ENCODE data around the gene APAF1.
A peak's percentile ranks its signal among the peaks of the same experiment; 100 is the strongest.
"Not testable (repeated sequence)": the region's sequence is repeated elsewhere in the genome, so short reads cannot be mapped to it uniquely, and the experiment has no call there.

Gene APAF1

DNA sequence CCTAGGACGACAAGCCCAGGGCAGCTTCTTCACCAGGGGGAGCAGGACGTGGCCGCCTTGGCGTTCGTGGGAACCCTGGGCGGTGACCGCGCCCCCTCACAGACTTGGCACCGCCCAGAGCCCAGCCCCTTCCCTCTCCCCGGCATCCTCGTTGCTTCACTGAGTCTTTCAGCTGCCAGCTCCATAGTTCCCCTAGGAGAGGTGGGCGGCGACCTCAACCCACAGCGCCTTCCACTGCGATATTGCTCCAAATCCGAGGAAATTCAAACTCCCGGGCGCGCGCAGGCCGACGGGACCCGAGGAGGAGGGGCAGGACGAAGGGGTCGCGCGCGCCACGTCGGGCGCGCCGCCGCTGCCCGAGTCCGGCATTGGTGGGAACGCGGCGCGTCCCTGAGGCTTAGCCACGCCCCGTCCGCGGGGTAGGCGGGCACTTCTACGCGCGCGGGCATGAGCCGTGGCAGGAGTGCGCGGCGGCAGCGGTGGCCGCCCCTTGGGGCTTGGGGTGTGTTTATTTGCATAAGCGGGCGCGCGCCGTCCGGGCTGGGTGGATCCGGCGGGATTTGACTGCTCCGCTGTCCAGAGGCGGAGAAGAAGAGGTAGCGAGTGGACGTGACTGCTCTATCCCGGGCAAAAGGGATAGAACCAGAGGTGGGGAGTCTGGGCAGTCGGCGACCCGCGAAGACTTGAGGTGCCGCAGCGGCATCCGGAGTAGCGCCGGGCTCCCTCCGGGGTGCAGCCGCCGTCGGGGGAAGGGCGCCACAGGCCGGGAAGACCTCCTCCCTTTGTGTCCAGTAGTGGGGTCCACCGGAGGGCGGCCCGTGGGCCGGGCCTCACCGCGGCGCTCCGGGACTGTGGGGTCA, at the start of gene APAF1, which contains the start of gene IKBIP:
APAF1 (plus strand) TSS at position 579 of the 860 bp plus-strand sequence. CDS start 3,070 bp downstream, outside the sequence.
IKBIP (minus strand) TSS at position 77 of the 860 bp plus-strand sequence. CDS start 87 bp downstream, outside the sequence.
- DNase-seq (ENCODE audit: low read depth, low spot score), result peak; percentile 94

GRCh38 chr12:98597313-98597712, 47.8 kb upstream of the APAF1 start:
- DNase-seq (ENCODE audit: low read depth, low spot score), result not testable (repeated sequence)

- no peak for DNase-seq (ENCODE audit: low read depth, low spot score)
Measured at GRCh38 chr12:98601924-98602323, 43.2 kb upstream of the APAF1 start.

- DNase-seq (ENCODE audit: low read depth, low spot score), result no peak
Measured at GRCh38 chr12:98606359-98606988, 38.6 kb upstream of the APAF1 start.

GRCh38 chr12:98610596-98610995, 34.5 kb upstream of the APAF1 start:
- no peak for DNase-seq (ENCODE audit: low read depth, low spot score)

DNA sequence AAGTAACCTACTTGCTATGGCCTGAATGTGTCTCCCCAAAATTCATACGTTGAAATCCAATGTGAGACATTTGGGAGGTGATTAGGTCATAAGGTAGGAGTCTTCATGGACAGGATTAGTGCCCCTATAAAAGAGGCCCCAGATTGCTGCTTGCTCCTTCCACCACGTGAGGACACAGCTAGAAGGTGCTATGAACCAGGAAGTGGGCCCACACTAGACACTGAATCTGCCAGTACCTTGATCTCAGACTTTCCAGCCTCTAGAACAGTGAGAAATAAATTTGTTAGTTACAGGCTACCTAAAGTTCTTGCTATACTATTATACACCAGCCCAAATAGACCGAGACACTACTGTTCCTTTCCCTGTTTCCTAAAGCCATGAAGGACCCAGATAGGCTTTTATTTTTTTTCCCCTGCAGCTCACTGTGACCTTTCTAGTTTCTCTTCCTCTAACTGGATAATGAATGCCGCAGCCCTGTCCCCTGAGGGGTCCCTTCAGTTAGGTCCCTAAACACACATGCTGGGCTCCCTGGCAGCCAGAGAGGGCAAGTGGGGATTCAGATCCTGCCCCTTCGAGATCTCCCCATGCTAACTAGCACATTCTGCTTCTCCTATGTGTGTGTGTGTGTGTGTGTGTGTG, 32.3 kb upstream of the APAF1 start:
- no peak for DNase-seq (ENCODE audit: low read depth, low spot score)

DNA sequence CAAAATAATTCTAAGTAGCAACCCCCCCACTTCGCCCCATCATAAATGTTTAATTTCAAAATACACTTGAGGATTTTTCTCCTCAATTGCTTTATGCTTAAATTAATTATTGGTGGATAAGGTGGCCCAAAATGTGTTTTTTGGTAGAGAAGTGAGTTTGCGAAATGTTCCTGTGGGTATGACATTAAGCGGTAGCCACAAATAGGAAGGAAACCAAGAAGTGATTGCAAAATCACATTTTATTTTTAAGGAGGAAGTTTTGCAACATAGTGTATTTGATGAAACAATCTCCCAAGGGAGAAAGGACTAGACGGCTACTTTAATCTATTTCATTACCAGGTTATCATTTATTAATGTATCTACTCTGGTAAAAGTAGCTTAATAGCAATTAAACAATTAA, 26.1 kb upstream of the APAF1 start:
- DNase-seq (ENCODE audit: low read depth, low spot score), result no peak

DNA sequence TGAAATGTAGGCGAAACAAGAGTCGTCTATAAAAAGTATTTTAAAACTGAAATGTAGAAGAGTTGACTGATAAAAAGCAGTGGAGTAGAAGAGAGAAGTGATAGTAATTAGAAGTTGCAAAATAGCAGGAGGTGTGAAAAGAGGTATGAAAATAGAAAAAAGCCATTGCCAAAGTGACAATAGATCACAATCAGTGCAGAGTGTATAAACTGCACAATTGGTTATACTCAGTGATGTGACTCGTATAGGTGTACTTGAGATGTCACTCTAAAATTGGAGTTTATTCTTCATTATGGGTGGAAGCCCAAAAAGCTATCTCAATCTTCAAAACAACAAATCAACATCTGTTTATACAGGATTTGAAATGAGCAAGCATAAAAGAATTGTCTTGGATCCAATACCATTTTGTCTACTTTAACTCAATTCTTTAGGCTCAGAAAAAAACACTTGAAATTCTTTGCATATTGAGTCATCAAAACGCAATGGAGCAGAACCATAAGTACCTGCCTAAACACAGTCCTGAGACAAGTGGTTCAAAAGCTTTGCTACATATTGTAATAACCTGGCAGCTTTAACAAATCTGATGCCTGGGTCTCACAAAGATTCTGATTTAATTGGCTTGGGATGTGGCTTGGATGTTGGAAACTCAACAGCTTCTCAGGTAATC, 9.3 kb upstream of the APAF1 start:
- no peak for DNase-seq (ENCODE audit: low read depth, low spot score)

GRCh38 chr12:98637068-98637467, 8.0 kb upstream of the APAF1 start:
- DNase-seq (ENCODE audit: low read depth, low spot score), result no peak

- no peak for DNase-seq (ENCODE audit: low read depth, low spot score)
Measured at GRCh38 chr12:98638009-98638408, 7.1 kb upstream of the APAF1 start.

- DNase-seq (ENCODE audit: low read depth, low spot score), result no peak
Measured at GRCh38 chr12:98639491-98639890, 5.6 kb upstream of the APAF1 start.

GRCh38 chr12:98642801-98643200, 2.3 kb upstream of the APAF1 start:
- DNase-seq (ENCODE audit: low read depth, low spot score), result not testable (repeated sequence)

DNA sequence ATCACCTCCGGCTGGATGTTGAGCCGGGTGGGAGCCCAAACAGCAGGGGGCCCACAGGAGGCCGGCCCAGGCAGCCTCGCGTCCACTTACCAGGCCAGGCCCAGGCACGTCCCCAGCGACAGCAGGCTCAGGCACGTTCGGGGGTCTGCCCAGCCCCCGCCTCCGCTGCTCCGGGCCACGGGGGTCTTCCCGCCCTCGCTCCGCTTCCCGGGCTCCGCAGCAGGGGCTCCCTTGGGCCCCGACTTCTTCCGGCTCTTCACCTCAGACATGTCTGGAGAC, 718 bp upstream of the APAF1 start:
- DNase-seq (ENCODE audit: low read depth, low spot score), result no peak

- no peak for DNase-seq (ENCODE audit: low read depth, low spot score)
Measured at GRCh38 chr12:98645572-98646067, 530 bp downstream of the APAF1 start.

DNA sequence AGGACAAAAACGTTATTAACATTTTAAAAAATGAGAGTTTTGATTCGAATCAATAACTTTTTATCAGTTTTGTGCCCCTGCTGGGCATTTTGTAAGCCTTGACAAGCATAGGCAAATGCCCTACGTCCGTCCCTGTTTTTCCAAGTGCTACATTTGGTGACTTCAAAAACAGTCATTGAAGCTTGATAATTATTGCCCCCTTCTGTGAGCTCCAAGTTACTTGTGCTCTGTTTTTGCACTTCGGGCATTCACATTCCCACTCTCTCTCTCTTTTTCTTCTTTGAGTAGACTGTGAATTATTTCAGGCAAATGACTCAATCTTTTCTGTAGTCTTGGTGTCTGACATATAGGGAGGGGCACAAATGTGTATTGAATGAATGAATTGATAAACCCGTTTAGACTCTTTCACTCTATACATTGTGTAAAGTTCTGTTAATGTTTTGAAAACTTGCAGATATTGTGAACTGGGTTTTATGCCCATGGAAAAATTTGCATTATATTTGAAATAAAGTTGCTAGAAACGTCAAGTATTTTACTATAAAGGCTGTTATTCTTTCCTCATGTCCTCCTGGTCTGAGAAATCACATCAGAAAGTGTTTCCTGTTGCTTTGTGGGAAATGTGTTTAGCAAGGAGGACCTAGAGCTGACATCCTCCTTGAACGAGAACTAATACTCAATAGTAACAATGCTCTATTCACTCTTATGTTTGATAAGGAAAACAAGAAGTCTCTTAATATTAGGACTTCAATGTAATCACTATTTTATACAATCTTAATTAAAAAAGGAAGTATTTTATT, 1.4 kb downstream of the APAF1 start:
- DNase-seq (ENCODE audit: low read depth, low spot score), result no peak

- no peak for DNase-seq (ENCODE audit: low read depth, low spot score)
Measured at GRCh38 chr12:98651328-98651727, 6.2 kb downstream of the APAF1 start.

DNA sequence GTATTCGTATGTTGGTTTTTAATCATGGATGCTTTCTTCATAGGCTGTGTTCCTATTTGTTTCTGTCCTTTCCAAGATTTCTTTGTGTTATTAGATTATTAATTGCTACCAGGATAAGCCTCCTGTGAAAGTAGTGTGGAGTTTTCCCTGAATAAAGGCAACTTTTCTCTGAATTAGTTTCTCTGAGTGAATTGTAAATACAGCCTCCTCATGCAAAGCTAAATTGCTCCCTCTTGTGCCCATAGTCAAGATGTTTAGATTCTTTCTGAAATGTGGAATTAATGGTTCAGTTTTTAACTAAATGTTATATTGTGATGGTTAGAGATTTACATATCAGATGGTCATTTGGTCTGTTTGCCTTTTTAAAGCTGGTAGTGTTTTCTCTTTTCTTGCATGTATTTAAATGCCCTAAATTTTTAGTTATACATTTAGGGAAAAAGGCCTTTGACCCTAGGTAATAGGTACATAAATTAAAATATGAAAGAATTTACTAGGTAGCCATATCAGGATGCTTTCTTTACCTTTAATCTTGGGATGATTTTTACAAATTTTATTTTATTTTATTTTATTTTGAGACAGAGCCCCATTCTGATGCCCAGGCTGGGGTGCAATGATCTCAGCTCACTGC, 8.9 kb downstream of the APAF1 start:
- no peak for DNase-seq (ENCODE audit: low read depth, low spot score)

GRCh38 chr12:98656289-98657101, 11.4 kb downstream of the APAF1 start:
- DNase-seq (ENCODE audit: low read depth, low spot score), result no peak

DNA sequence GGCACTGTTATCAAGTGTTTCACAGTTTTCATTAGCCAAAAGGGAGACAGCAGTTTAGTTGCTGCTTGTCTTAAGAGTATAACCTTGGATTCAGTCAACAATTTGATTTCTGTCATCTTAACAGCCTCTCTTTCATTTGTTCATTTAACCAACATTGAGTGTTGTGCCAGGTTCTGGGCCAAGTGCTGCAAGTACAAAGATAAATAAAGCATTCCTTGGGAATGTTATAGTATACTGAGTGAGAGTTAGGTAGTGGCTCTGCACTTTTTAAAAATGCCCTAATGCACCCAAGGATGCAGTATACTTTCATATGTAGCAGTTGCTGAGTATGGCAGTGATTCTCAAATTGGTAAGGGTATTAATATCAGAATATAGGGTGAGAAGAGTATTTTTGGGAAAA, 15.4 kb downstream of the APAF1 start:
- DNase-seq (ENCODE audit: low read depth, low spot score), result no peak

DNA sequence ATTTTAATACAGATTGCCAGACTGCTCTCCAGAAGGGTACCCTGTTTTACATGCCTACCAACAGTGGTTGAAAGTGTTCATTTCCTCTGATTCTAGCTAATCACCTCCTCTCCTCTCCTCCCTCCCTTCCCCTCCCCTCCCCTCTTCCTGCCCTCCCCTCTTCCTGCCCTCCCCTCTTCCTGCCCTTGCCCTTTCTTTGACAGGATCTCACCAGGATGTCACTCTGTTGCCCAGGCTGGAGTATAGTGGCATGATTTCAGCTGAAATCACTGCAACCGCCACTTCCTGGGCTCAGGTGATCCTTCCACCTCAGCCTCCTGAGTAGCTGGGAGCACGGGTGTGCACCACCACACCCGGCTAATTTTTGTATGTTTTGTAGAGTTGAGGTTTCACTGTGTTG, 24.7 kb downstream of the APAF1 start:
- no peak for DNase-seq (ENCODE audit: low read depth, low spot score)
